Measurements from ENCODE around the gene TESK2. TPM values are rescaled to one million over a fixed set of nuclear protein-coding genes. Genes with fewer than 3 reads are reported as not detected.

The TESK2 gene
- polyA plus RNA-seq, 1 donor from 2014 or later: 0.51 TPM

DNA sequence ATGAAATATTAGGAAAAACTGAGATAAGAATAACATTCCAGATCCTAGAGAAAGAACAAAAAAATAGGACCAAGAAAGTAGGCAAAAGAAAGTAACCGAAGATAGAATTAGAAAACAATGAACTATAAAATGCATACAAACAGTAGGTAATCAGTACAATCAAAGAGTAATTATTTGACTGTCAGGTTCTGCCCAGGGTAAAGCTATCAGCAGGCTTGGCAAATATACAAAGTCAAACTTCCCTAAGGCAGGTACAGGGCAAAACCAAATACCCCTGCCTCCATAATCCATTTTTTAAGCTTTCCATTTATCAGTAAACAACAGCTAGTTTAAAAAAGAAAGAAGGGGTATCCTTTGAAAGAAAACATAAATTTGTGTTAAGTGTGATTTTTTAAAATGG, 44.4 kb downstream of the TESK2 start:
- H3K9ac ChIP-seq (ENCODE audit: low read length): no peak overlapping the region
- H3K9me2 ChIP-seq (ENCODE audit: insufficient read depth, low read length): no peaks in the 10 kb centered on the region
- no peak overlapping the region for H3K4me2 ChIP-seq (ENCODE audit: low read length)
- no peaks in the 10 kb centered on the region for H3K9me3 ChIP-seq (ENCODE audit: low read length)
- H3K36me3 ChIP-seq (ENCODE audit: insufficient read depth, low read length): no peaks in the 10 kb centered on the region
- no peaks in the 10 kb centered on the region for H3K27me3 ChIP-seq (ENCODE audit: insufficient read depth, low read depth, low read length)
- no peak overlapping the region for H3K4me3 ChIP-seq (ENCODE audit: low read length)
- no peak overlapping the region for H3K27ac ChIP-seq (ENCODE audit: low read length)
- no peaks in the 10 kb centered on the region for H4K20me1 ChIP-seq (ENCODE audit: insufficient read depth)
- no peak overlapping the region for H2AFZ ChIP-seq (ENCODE audit: low read depth, low read length)
- H3F3A ChIP-seq (ENCODE audit: insufficient read depth, low read length, poor library complexity, severe bottlenecking): no peaks in the 10 kb centered on the region
- no peaks in the 10 kb centered on the region for H3K79me2 ChIP-seq (replicated peaks; ENCODE audit: insufficient read depth, low read length)
- TF ChIP-seq TAF1 (IDR thresholded peaks at IDR 0.05; ENCODE audit: low read depth) (no peak), EP300 (conservative IDR thresholded peaks at IDR 0.05; ENCODE audit: poor library complexity, severe bottlenecking) (no peak)
- TF ChIP-seq, protein P1, sequence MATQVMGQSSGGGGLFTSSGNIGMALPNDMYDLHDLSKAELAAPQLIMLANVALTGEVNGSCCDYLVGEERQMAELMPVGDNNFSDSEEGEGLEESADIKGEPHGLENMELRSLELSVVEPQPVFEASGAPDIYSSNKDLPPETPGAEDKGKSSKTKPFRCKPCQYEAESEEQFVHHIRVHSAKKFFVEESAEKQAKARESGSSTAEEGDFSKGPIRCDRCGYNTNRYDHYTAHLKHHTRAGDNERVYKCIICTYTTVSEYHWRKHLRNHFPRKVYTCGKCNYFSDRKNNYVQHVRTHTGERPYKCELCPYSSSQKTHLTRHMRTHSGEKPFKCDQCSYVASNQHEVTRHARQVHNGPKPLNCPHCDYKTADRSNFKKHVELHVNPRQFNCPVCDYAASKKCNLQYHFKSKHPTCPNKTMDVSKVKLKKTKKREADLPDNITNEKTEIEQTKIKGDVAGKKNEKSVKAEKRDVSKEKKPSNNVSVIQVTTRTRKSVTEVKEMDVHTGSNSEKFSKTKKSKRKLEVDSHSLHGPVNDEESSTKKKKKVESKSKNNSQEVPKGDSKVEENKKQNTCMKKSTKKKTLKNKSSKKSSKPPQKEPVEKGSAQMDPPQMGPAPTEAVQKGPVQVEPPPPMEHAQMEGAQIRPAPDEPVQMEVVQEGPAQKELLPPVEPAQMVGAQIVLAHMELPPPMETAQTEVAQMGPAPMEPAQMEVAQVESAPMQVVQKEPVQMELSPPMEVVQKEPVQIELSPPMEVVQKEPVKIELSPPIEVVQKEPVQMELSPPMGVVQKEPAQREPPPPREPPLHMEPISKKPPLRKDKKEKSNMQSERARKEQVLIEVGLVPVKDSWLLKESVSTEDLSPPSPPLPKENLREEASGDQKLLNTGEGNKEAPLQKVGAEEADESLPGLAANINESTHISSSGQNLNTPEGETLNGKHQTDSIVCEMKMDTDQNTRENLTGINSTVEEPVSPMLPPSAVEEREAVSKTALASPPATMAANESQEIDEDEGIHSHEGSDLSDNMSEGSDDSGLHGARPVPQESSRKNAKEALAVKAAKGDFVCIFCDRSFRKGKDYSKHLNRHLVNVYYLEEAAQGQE (IDR thresholded peaks at IDR 0.05; ENCODE audit: borderline replicate concordance): no peak

DNA sequence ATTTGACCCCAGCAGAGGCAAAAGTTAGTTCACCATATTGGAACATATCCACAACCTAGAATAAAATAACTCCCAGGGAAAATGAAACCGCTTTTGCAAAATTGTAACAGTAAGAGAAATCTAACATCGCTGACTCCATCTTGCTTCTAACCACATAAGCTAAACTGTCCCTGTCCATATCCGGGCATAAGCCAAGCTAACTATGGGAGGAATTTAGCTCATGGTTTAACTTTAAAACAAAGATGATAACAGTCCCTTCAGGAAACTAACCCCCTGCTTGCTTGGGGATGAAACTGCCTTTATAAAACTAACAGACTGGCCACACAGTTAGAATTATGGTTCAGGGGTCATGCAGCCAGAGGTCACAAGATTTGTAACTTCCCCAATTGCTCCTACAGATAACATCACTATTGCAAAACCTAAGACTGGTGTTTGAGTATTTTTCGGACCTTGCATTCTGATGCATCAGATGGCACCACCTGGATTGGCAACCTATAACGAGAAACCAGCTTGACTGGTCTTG, 46.3 kb downstream of the TESK2 start:
- no peaks in the 10 kb centered on the region for H3K9me2 ChIP-seq (ENCODE audit: insufficient read depth, low read length)
- no peaks in the 10 kb centered on the region for H3K79me2 ChIP-seq (replicated peaks; ENCODE audit: insufficient read depth, low read length)
- H4K20me1 ChIP-seq (ENCODE audit: insufficient read depth): no peaks in the 10 kb centered on the region
- H3K4me2 ChIP-seq (ENCODE audit: low read length): no peak overlapping the region
- no peak overlapping the region for H3K9ac ChIP-seq (ENCODE audit: low read length)
- no peaks in the 10 kb centered on the region for H3K9me3 ChIP-seq (ENCODE audit: low read length)
- H3K4me3 ChIP-seq (ENCODE audit: low read length): no peak overlapping the region
- H3F3A ChIP-seq (ENCODE audit: insufficient read depth, low read length, poor library complexity, severe bottlenecking): no peaks in the 10 kb centered on the region
- TF ChIP-seq, protein P2, sequence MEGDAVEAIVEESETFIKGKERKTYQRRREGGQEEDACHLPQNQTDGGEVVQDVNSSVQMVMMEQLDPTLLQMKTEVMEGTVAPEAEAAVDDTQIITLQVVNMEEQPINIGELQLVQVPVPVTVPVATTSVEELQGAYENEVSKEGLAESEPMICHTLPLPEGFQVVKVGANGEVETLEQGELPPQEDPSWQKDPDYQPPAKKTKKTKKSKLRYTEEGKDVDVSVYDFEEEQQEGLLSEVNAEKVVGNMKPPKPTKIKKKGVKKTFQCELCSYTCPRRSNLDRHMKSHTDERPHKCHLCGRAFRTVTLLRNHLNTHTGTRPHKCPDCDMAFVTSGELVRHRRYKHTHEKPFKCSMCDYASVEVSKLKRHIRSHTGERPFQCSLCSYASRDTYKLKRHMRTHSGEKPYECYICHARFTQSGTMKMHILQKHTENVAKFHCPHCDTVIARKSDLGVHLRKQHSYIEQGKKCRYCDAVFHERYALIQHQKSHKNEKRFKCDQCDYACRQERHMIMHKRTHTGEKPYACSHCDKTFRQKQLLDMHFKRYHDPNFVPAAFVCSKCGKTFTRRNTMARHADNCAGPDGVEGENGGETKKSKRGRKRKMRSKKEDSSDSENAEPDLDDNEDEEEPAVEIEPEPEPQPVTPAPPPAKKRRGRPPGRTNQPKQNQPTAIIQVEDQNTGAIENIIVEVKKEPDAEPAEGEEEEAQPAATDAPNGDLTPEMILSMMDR (IDR thresholded peaks at IDR 0.05; ENCODE audit: poor library complexity, severe bottlenecking): no peak
- TF ChIP-seq EZH2 (IDR thresholded peaks at IDR 0.05; ENCODE audit: borderline replicate concordance, insufficient read depth, low read length, poor library complexity, severe bottlenecking): no peak
- TF ChIP-seq MXI1 (conservative IDR thresholded peaks at IDR 0.05; ENCODE audit: poor library complexity, severe bottlenecking): no peak
- no peak for TF ChIP-seq EP300 (conservative IDR thresholded peaks at IDR 0.05; ENCODE audit: poor library complexity, severe bottlenecking)
- TF ChIP-seq SMC3 (conservative IDR thresholded peaks at IDR 0.05; ENCODE audit: poor library complexity): no peak
- TF ChIP-seq RAD21 (conservative IDR thresholded peaks at IDR 0.05): no peak
- no peak for TF ChIP-seq POLR2AphosphoS5 (IDR thresholded peaks at IDR 0.05)
- TF ChIP-seq, protein P1 (IDR thresholded peaks at IDR 0.05; ENCODE audit: borderline replicate concordance): no peak
- TF ChIP-seq TAF1 (IDR thresholded peaks at IDR 0.05; ENCODE audit: low read depth): no peak
- no peaks in the 10 kb centered on the region for H3K27me3 ChIP-seq (ENCODE audit: insufficient read depth, low read depth, low read length)
- no peak overlapping the region for H2AFZ ChIP-seq (ENCODE audit: low read depth, low read length)
- H3K27ac ChIP-seq (ENCODE audit: low read length): no peak overlapping the region
- H3K36me3 ChIP-seq (ENCODE audit: insufficient read depth, low read length): no peaks in the 10 kb centered on the region

Data from neural cell (in vitro differentiated cells).